Panc1 (cell line): ENCODE results near the gene FRK. TPM values are rescaled to one million over a fixed set of nuclear protein-coding genes. Genes with fewer than 3 reads are reported as not detected.
A peak's percentile ranks its signal among the peaks of the same experiment; 100 is the strongest.

ENCODE experiments used
- ATAC-seq: fragments of 200-7000 bp; cut with Tn5 transposase; 2 replicates; pipeline ENCODE4 v1.9.1; 2020; ENCODE audit warnings: mild to moderate bottlenecking, moderate library complexity
- BruUV-seq: library from RNA; stranded (reverse); fragments of 400-500 nt; replicated peaks from 2 replicates; lab custom pipeline; 2021; lab: Mats Ljungman, UMichigan
- CTCF ChIA-PET: fragments of 300-600 bp; sonication (Branson Sonifier 250); formaldehyde crosslinking; loops from one replicate; lab custom pipeline; 2022; ENCODE audit warnings: antibody characterized with exemption; lab: Charles Lee
- POLR2A ChIA-PET: fragments of 300-600 bp; sonication (Branson Sonifier 250); formaldehyde crosslinking; loops from one replicate; lab custom pipeline; 2022; ENCODE audit warnings: antibody characterized with exemption; lab: Charles Lee
- DNase-seq: peaks from one replicate; pipeline ENCODE4 v3.0.0-alpha.2; 2010; ENCODE audit warnings: low read depth, low spot score
- H3K27ac ChIP-seq: 2 replicates; pipeline ENCODE4 v1.5.1; 2011; ENCODE audit warnings: mild to moderate bottlenecking, low read length, inconsistent platforms
- H3K27me3 ChIP-seq: fragments of 200-500 bp; sonication (Bioruptor generic); 2 replicates; pipeline ENCODE4 v1.6.0; 2014; ENCODE audit warnings: low read length, inconsistent platforms; ENCODE audit not compliant: control insufficient read depth, insufficient read depth
- H3K36me3 ChIP-seq: fragments of 200-500 bp; sonication (Bioruptor generic); 2 replicates; pipeline ENCODE4 v1.5.1; 2014; ENCODE audit warnings: inconsistent platforms, mild to moderate bottlenecking, low read length, moderate library complexity; ENCODE audit not compliant: control insufficient read depth, insufficient read depth
- H3K4me1 ChIP-seq: 2 replicates; pipeline ENCODE4 v1.5.1; 2011; ENCODE audit warnings: inconsistent platforms, mild to moderate bottlenecking, low read length, moderate library complexity; ENCODE audit not compliant: control insufficient read depth, insufficient read depth
- H3K4me3 ChIP-seq, 2 experiments: 2 replicates each; pipeline ENCODE4 v1.5.1; 2011 to 2012; ENCODE audit warnings: low read depth in 2 of 2, low read length in 2 of 2, mild to moderate bottlenecking in 2 of 2, inconsistent platforms in 1 of 2, moderate library complexity in 1 of 2
- H3K9me3 ChIP-seq: fragments of 200-500 bp; sonication (Bioruptor generic); 2 replicates; pipeline ENCODE4 v1.5.1; 2014; ENCODE audit warnings: low read depth, mild to moderate bottlenecking, inconsistent platforms, low read length, moderate library complexity; ENCODE audit not compliant: control insufficient read depth, insufficient read depth
- POLR2AphosphoS5 ChIP-seq: IDR thresholded peaks from 2 replicates; pipeline ENCODE4 v1.6.1; 2012; ENCODE audit warnings: mild to moderate bottlenecking, low read depth, low read length, moderate library complexity
- SIN3A ChIP-seq: IDR thresholded peaks from 2 replicates; pipeline ENCODE4 v1.6.1; 2012; ENCODE audit warnings: low read depth, mild to moderate bottlenecking, low read length, moderate library complexity, borderline replicate concordance; ENCODE audit not compliant: insufficient read depth
- TCF7L2 ChIP-seq: IDR thresholded peaks from 2 replicates; pipeline ENCODE4 v1.6.1; 2011; ENCODE audit warnings: mild to moderate bottlenecking, low read depth, low read length, inconsistent platforms
- in situ Hi-C: cut with HindIII; loops from 2 replicates; pipeline ENCODE4 v1.10.0; 2016; ENCODE audit warnings: low sequenced_read_pairs, low pct_unique_long_range_greater_than_20kb
- intact Hi-C: fragments of 100-400 bp; cut with micrococcal nuclease; formaldehyde crosslinking; loops from one replicate; pipeline ENCODE4 v1.10.0; 2022; ENCODE audit not compliant: unreplicated experiment
- total RNA-seq: library from RNA; stranded (reverse); gene quantifications from one replicate; pipeline ENCODE4 v1.2.1, GENCODE V29; 2021; ENCODE audit not compliant: unreplicated experiment
- TF ChIP-seq, protein P1 (sequence below): fragments of 450-650 bp; IDR thresholded peaks from 2 replicates; pipeline ENCODE4 v1.5.1; 2017; ENCODE audit warnings: mild to moderate bottlenecking
- TF ChIP-seq, protein P2 (sequence below), 2 experiments: IDR thresholded peaks; 2 replicates each; pipeline ENCODE4 v1.6.1; 2011 to 2012; ENCODE audit warnings: low read depth in 2 of 2, control low read depth in 1 of 2, low read length in 1 of 2, mild to moderate bottlenecking in 1 of 2, moderate library complexity in 1 of 2; ENCODE audit not compliant: insufficient read depth in 1 of 2

Gene FRK
- total RNA-seq, 1 experiment from 2014 or later, result 2.5 TPM

DNA sequence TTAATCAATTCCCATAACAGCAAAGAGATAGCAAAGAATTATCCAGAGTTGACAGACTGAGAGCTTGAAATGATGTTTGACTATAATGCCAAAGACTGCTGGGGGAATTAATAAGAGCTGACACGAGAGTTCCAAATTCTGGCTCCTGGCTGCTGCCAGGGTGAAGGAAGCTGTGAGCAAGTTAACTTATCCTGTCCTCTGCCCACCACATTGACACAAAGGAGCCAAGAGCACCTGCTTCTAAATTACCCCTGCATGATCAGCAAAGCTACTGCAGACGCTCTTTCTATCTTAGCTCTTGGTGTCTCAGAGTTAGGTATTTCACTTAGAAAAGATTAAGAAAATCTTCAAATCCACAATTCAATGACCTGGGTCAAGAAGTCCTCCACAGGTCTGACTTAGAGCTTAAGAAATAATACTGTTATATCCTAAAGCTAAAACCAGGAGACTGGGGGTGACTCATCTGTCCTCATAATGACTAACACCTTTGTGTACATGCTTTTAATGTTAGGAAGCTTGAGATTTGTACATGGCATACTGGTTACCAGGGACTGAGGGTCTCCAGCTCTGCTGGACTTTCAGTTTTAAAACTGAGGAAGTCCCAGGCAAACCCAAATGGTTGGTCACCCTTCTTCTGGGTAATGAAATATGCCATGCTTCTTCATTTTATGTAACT, 13.2 kb upstream of the FRK start:
- no TSS peak for BruUV-seq
- no peaks in the 10 kb centered on the region for H3K36me3 ChIP-seq
- DNase-seq, result peak; percentile 84
- in situ Hi-C loops (no loop called here), intact Hi-C loops (no loop called here)
- no peak overlapping the region for H3K27ac ChIP-seq
- ATAC-seq, result peak; percentile 90
- ChIA-PET POLR2A (interaction anchor here (0.5 kb wide), 1 partner anchor 57 kb away, joined by 4 read pairs; no protein-coding TSS in a partner anchor), CTCF (no interaction called here)
- TF ChIP-seq SIN3A, result no peak
- no peak for TF ChIP-seq POLR2AphosphoS5
- peaks cover 8% of the 10 kb centered on the region; the same call in 1 of the 2 replicates for H3K4me1 ChIP-seq
- peak overlapping the region in 1 of 2 experiments; percentile 9; a peak in 1 of 4 replicates for H3K4me3 ChIP-seq
- H3K27me3 ChIP-seq, result no peaks in the 10 kb centered on the region
- no peaks in the 10 kb centered on the region for H3K9me3 ChIP-seq

DNA sequence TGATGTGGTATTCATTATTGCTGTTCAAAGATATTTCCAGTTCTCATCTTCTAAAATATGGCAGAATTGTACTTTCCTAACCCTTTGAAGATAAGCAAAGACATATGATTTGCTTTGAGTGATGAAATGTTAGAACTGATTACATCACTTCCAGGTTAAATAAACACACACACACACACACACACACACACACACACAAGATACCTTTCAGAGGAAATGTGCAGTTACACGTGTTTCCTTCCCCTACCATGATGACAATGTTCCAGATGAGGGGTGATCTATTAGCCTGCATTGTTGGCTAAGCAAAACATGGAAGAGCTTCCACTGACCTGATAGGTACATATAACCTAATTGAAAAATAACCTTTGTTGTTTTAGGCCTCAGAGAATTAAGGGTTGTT, 11.7 kb upstream of the FRK start:
- H3K27me3 ChIP-seq, result no peaks in the 10 kb centered on the region; the same call in 1 of the 2 replicates
- ATAC-seq (no peak), DNase-seq (no peak)
- no peak overlapping the region for H3K4me3 ChIP-seq
- no peaks in the 10 kb centered on the region for H3K36me3 ChIP-seq
- H3K4me1 ChIP-seq, result peaks cover 8% of the 10 kb centered on the region; the same call in 1 of the 2 replicates
- H3K9me3 ChIP-seq, result no peaks in the 10 kb centered on the region
- TF ChIP-seq POLR2AphosphoS5, result no peak
- no peak for TF ChIP-seq SIN3A
- TF ChIP-seq TCF7L2, result no peak
- TF ChIP-seq, protein P1, sequence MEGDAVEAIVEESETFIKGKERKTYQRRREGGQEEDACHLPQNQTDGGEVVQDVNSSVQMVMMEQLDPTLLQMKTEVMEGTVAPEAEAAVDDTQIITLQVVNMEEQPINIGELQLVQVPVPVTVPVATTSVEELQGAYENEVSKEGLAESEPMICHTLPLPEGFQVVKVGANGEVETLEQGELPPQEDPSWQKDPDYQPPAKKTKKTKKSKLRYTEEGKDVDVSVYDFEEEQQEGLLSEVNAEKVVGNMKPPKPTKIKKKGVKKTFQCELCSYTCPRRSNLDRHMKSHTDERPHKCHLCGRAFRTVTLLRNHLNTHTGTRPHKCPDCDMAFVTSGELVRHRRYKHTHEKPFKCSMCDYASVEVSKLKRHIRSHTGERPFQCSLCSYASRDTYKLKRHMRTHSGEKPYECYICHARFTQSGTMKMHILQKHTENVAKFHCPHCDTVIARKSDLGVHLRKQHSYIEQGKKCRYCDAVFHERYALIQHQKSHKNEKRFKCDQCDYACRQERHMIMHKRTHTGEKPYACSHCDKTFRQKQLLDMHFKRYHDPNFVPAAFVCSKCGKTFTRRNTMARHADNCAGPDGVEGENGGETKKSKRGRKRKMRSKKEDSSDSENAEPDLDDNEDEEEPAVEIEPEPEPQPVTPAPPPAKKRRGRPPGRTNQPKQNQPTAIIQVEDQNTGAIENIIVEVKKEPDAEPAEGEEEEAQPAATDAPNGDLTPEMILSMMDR, result no peak
- TF ChIP-seq, protein P2, sequence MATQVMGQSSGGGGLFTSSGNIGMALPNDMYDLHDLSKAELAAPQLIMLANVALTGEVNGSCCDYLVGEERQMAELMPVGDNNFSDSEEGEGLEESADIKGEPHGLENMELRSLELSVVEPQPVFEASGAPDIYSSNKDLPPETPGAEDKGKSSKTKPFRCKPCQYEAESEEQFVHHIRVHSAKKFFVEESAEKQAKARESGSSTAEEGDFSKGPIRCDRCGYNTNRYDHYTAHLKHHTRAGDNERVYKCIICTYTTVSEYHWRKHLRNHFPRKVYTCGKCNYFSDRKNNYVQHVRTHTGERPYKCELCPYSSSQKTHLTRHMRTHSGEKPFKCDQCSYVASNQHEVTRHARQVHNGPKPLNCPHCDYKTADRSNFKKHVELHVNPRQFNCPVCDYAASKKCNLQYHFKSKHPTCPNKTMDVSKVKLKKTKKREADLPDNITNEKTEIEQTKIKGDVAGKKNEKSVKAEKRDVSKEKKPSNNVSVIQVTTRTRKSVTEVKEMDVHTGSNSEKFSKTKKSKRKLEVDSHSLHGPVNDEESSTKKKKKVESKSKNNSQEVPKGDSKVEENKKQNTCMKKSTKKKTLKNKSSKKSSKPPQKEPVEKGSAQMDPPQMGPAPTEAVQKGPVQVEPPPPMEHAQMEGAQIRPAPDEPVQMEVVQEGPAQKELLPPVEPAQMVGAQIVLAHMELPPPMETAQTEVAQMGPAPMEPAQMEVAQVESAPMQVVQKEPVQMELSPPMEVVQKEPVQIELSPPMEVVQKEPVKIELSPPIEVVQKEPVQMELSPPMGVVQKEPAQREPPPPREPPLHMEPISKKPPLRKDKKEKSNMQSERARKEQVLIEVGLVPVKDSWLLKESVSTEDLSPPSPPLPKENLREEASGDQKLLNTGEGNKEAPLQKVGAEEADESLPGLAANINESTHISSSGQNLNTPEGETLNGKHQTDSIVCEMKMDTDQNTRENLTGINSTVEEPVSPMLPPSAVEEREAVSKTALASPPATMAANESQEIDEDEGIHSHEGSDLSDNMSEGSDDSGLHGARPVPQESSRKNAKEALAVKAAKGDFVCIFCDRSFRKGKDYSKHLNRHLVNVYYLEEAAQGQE (IDR thresholded peaks at IDR 0.05; ENCODE audit: insufficient read depth in 1 of 2, low read depth in 2 of 2, low read length in 1 of 2), result no peak
- no peak overlapping the region; the same call in 1 of the 2 replicates for H3K27ac ChIP-seq
- intact Hi-C loops (no loop called here), in situ Hi-C loops (no loop called here)
- BruUV-seq, result no TSS peak
- POLR2A ChIA-PET, result no interaction called here
- CTCF ChIA-PET, result no interaction called here
